Dedifferentiated amniotic fluid mesenchymal stem cell (primary cell): ENCODE data around the gene SAMD5.

Experiments used
- DNase-seq: peaks from one replicate; pipeline ENCODE4 v3.0.0-alpha.2; 2016; ENCODE audit errors: extremely low spot score

SAMD5 gene

GRCh38 chr6:147566244-147566898, 57.9 kb downstream of the SAMD5 start:
- DNase-seq = no peak

GRCh38 chr6:147567141-147567805, 58.8 kb downstream of the SAMD5 start:
- no peak for DNase-seq

- no peak for DNase-seq
Observed at GRCh38 chr6:147569788-147570187, 61.3 kb downstream of the SAMD5 start.

- no peak for DNase-seq
Observed at GRCh38 chr6:147570681-147571080, 62.2 kb downstream of the SAMD5 start.

- DNase-seq = no peak
Observed at GRCh38 chr6:147577488-147577887, 69.0 kb downstream of the SAMD5 start.

GRCh38 chr6:147578159-147578558, 69.7 kb downstream of the SAMD5 start:
- DNase-seq = no peak

GRCh38 chr6:147578883-147579282, 70.4 kb downstream of the SAMD5 start:
- DNase-seq = no peak

GRCh38 chr6:147579667-147580066, 71.2 kb downstream of the SAMD5 start:
- peak; percentile 67 for DNase-seq

- DNase-seq = no peak
Observed at GRCh38 chr6:147582991-147583390, 74.5 kb downstream of the SAMD5 start.

GRCh38 chr6:147585256-147585655, 76.8 kb downstream of the SAMD5 start:
- no peak for DNase-seq

GRCh38 chr6:147586044-147586443, 77.6 kb downstream of the SAMD5 start:
- DNase-seq = peak; percentile 87

GRCh38 chr6:147587907-147588306, 79.4 kb downstream of the SAMD5 start:
- no peak for DNase-seq

GRCh38 chr6:147588469-147588868, 80.0 kb downstream of the SAMD5 start:
- DNase-seq = no peak

- DNase-seq = no peak
Observed at GRCh38 chr6:147589739-147590250, 81.3 kb downstream of the SAMD5 start.

GRCh38 chr6:147595961-147596360, 87.5 kb downstream of the SAMD5 start:
- no peak for DNase-seq

- no peak for DNase-seq
Observed at GRCh38 chr6:147603392-147604081, 95.0 kb downstream of the SAMD5 start.

- peak; percentile 71 for DNase-seq
Observed at GRCh38 chr6:147604373-147604772, 95.9 kb downstream of the SAMD5 start.

GRCh38 chr6:147611992-147612391, 103.5 kb downstream of the SAMD5 start:
- DNase-seq = no peak

GRCh38 chr6:147614501-147614900, 106.0 kb downstream of the SAMD5 start:
- peak; percentile 57 for DNase-seq

GRCh38 chr6:147615659-147616456, 107.4 kb downstream of the SAMD5 start:
- DNase-seq = peak; percentile 16

GRCh38 chr6:147617366-147617765, 108.9 kb downstream of the SAMD5 start:
- DNase-seq = no peak

- no peak for DNase-seq
Observed at GRCh38 chr6:147618457-147618856, 110.0 kb downstream of the SAMD5 start.
